ENCODE measurements around the gene IRAG1. TPM values are rescaled to one million over a fixed set of nuclear protein-coding genes. Genes with fewer than 3 reads are reported as not detected.

IRAG1 gene
- polyA plus RNA-seq (2013, experiment 1 of 4): 5.6 TPM
- polyA plus RNA-seq (2013, experiment 2 of 4): 7.1 TPM
- 5.7 TPM for polyA plus RNA-seq (2013, experiment 3 of 4)
- 5.8 TPM for polyA plus RNA-seq (2013, experiment 4 of 4)

- Histone ChIP-seq H3K27me3 (ENCODE audit: control insufficient read depth, insufficient read depth, low read length, poor library complexity, severe bottlenecking) (no peaks in the 10 kb centered on the region), H3K27ac (ENCODE audit: insufficient read depth, low read depth, low read length, poor library complexity, severe bottlenecking) (no peak within 1 kb of the TSS), H3K4me1 (ENCODE audit: control insufficient read depth, insufficient read depth, low read length) (peaks cover 6% of the 10 kb centered on the region), H3K9me3 (ENCODE audit: control insufficient read depth, low read length) (no peaks in the 10 kb centered on the region), H3K36me3 (ENCODE audit: control insufficient read depth, insufficient read depth, low read length) (no peaks in the 10 kb centered on the region), H3K4me3 (ENCODE audit: insufficient read depth, low read depth, low read length) (no peak within 1 kb of the TSS)
- WGBS, 2 experiments: 77 to 81% methylated on average over 18 of the region's 18 CpGs
Observed at GRCh38 chr11:10693509-10694081, at the start of gene IRAG1. Gene IRAG1, minus strand, starts transcription at chr11:10693755. Its CDS starts 153 bp downstream, at chr11:10693602.

DNA sequence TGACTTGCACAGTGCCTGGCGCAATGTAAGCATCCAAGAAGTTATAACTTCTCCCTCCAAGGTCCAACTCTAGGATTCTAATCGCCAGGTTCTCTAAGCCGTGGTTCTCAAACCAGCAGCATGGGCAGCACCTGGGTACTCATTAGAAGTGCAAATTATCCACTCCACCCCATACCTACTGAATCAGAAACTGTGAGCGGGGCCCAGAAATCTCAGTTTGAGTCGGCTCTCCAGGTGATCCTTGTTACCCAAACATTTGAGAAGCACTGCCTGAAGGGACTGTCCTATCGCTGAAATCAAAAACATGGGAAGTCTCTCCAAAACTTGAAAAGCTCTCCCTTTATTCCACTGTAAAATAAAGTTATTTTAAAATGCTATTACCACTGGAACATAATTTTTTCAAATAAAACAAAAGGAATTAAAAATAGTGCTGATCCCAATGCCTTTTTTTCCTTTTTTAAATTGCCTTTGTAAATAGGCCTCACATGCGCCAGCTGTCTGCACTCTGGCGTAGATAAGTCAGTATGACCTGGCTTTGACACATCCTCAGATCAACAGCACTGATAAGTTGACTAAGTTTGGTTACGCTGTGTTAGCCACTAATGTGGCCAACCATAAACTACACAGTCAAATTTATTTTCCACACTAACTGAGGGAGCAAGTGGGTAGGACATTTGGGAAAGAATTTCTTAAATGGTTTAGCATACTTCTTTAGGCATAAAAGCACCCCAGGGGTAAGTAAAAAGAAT, 49.1 kb upstream of the IRAG1 start:
- no peaks in the 10 kb centered on the region for H3K9me3 ChIP-seq (ENCODE audit: control insufficient read depth, low read length)
- WGBS, 2 experiments: 88 to 90% methylated on average over 9 of the region's 9 CpGs
- H3K27ac ChIP-seq (ENCODE audit: insufficient read depth, low read depth, low read length, poor library complexity, severe bottlenecking): no peak overlapping the region
- H3K27me3 ChIP-seq (ENCODE audit: control insufficient read depth, insufficient read depth, low read length, poor library complexity, severe bottlenecking): no peaks in the 10 kb centered on the region
- no peak overlapping the region for H3K4me3 ChIP-seq (ENCODE audit: insufficient read depth, low read depth, low read length)
- no peaks in the 10 kb centered on the region for H3K4me1 ChIP-seq (ENCODE audit: control insufficient read depth, insufficient read depth, low read length)
- H3K36me3 ChIP-seq (ENCODE audit: control insufficient read depth, insufficient read depth, low read length): no peaks in the 10 kb centered on the region

DNA sequence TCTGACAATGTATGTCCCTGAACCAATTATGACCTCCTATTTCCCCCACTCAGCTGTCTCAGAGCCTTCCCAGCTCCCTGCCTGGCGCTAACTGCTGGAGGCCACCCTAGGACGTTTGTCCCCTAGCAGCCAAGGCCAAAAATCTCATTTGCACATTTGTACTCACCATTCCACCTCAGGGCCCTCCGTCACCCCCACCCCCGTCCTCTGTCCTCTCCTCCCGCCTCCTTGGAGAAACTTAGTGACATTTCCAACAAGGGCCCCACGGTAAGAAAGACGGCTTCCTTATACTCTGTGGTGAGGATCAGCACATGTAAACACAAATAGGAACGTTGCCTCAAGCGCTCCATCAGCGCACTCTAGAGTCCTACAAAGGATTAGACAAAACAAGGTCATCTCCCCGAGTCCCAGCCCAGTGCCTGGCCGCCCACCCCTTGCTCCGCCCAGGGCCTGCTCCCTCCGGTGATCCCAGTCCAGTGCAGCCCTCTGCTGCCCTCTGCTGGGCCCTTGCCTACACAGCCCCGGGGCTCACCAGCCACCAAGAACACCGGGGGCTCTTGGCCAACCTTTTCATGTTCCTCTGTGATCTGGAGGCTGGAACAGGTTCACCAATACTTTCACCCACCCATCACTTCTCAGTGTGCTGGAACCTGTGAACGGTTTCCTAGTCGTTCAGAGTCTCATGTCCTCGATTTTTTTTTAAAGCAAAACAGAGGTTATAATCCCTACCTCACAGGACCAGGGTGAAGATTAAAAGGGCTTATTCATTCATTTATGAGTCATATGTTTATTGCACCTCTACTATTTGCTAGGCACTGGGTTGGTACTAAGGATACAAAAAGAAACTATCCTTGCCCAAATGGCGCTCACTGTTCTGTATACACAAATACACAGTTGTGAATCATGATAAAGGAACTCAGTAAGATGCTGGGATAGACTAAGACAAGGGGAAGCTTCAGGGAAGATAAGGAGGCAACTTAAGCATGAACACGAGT, 42.2 kb upstream of the IRAG1 start:
- no peaks in the 10 kb centered on the region for H3K4me1 ChIP-seq (ENCODE audit: control insufficient read depth, insufficient read depth, low read length)
- no peaks in the 10 kb centered on the region for H3K9me3 ChIP-seq (ENCODE audit: control insufficient read depth, low read length)
- no peak overlapping the region for H3K4me3 ChIP-seq (ENCODE audit: insufficient read depth, low read depth, low read length)
- no peaks in the 10 kb centered on the region for H3K36me3 ChIP-seq (ENCODE audit: control insufficient read depth, insufficient read depth, low read length)
- H3K27me3 ChIP-seq (ENCODE audit: control insufficient read depth, insufficient read depth, low read length, poor library complexity, severe bottlenecking): no peaks in the 10 kb centered on the region
- 10 to 12% methylated on average over 21 of the region's 21 CpGs for WGBS, 2 experiments
- no peak overlapping the region for H3K27ac ChIP-seq (ENCODE audit: insufficient read depth, low read depth, low read length, poor library complexity, severe bottlenecking)

- Histone ChIP-seq H3K27ac (ENCODE audit: insufficient read depth, low read depth, low read length, poor library complexity, severe bottlenecking) (no peak overlapping the region), H3K27me3 (ENCODE audit: control insufficient read depth, insufficient read depth, low read length, poor library complexity, severe bottlenecking) (no peaks in the 10 kb centered on the region), H3K9me3 (ENCODE audit: control insufficient read depth, low read length) (no peaks in the 10 kb centered on the region), H3K36me3 (ENCODE audit: control insufficient read depth, insufficient read depth, low read length) (no peaks in the 10 kb centered on the region), H3K4me3 (ENCODE audit: insufficient read depth, low read depth, low read length) (no peak overlapping the region), H3K4me1 (ENCODE audit: control insufficient read depth, insufficient read depth, low read length) (peaks cover 5% of the 10 kb centered on the region)
- WGBS, 2 experiments: 65 to 88% methylated on average over 2 to 3 of the region's 3 CpGs
Observed at GRCh38 chr11:10731064-10731680, 37.6 kb upstream of the IRAG1 start.

- WGBS, 2 experiments: 87 to 94% methylated on average over 3 of the region's 3 CpGs
- Histone ChIP-seq H3K36me3 (ENCODE audit: control insufficient read depth, insufficient read depth, low read length) (no peaks in the 10 kb centered on the region), H3K4me3 (ENCODE audit: insufficient read depth, low read depth, low read length) (no peak overlapping the region), H3K9me3 (ENCODE audit: control insufficient read depth, low read length) (no peaks in the 10 kb centered on the region), H3K27ac (ENCODE audit: insufficient read depth, low read depth, low read length, poor library complexity, severe bottlenecking) (no peak overlapping the region), H3K27me3 (ENCODE audit: control insufficient read depth, insufficient read depth, low read length, poor library complexity, severe bottlenecking) (no peaks in the 10 kb centered on the region), H3K4me1 (ENCODE audit: control insufficient read depth, insufficient read depth, low read length) (peaks cover 5% of the 10 kb centered on the region)
Observed at GRCh38 chr11:10730151-10730550, 36.6 kb upstream of the IRAG1 start.

GRCh38 chr11:10728789-10729472, 35.4 kb upstream of the IRAG1 start:
- Histone ChIP-seq H3K27ac (ENCODE audit: insufficient read depth, low read depth, low read length, poor library complexity, severe bottlenecking) (no peak overlapping the region), H3K4me1 (ENCODE audit: control insufficient read depth, insufficient read depth, low read length) (peaks cover 5% of the 10 kb centered on the region), H3K27me3 (ENCODE audit: control insufficient read depth, insufficient read depth, low read length, poor library complexity, severe bottlenecking) (no peaks in the 10 kb centered on the region), H3K36me3 (ENCODE audit: control insufficient read depth, insufficient read depth, low read length) (no peaks in the 10 kb centered on the region), H3K9me3 (ENCODE audit: control insufficient read depth, low read length) (no peaks in the 10 kb centered on the region), H3K4me3 (ENCODE audit: insufficient read depth, low read depth, low read length) (peak overlapping the region; percentile 57)
- WGBS, 2 experiments: 4% methylated on average over 17 to 20 of the region's 20 CpGs

DNA sequence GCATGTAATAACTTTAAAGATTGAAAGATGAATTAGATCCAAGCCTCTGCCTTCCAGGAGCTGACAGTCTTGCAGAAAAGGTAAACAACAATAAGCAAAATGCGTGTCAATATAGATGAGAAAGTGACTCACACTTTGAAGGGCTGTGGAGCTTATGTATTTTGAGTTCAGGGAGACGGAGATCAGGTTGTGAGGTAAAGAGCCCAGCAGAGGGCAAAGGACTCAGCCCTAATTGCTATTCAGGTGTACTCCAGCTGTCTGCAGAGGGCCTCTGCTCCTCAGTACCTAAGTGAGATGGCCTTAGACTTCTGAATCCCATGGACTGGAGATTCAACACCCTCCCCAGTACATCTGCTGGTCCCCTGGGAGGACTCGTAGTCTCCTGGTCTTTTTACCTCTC, 34.6 kb upstream of the IRAG1 start:
- no peaks in the 10 kb centered on the region for H3K9me3 ChIP-seq (ENCODE audit: control insufficient read depth, low read length)
- no peaks in the 10 kb centered on the region for H3K36me3 ChIP-seq (ENCODE audit: control insufficient read depth, insufficient read depth, low read length)
- H3K4me3 ChIP-seq (ENCODE audit: insufficient read depth, low read depth, low read length): no peak overlapping the region
- H3K27me3 ChIP-seq (ENCODE audit: control insufficient read depth, insufficient read depth, low read length, poor library complexity, severe bottlenecking): no peaks in the 10 kb centered on the region
- WGBS, 2 experiments: 84 to 91% methylated on average over 3 of the region's 3 CpGs
- H3K4me1 ChIP-seq (ENCODE audit: control insufficient read depth, insufficient read depth, low read length): peaks cover 5% of the 10 kb centered on the region
- H3K27ac ChIP-seq (ENCODE audit: insufficient read depth, low read depth, low read length, poor library complexity, severe bottlenecking): no peak overlapping the region

- Histone ChIP-seq H3K9me3 (ENCODE audit: control insufficient read depth, low read length) (no peaks in the 10 kb centered on the region), H3K4me3 (ENCODE audit: insufficient read depth, low read depth, low read length) (no peak overlapping the region), H3K27ac (ENCODE audit: insufficient read depth, low read depth, low read length, poor library complexity, severe bottlenecking) (no peak overlapping the region), H3K27me3 (ENCODE audit: control insufficient read depth, insufficient read depth, low read length, poor library complexity, severe bottlenecking) (no peaks in the 10 kb centered on the region), H3K4me1 (ENCODE audit: control insufficient read depth, insufficient read depth, low read length) (peaks cover 5% of the 10 kb centered on the region), H3K36me3 (ENCODE audit: control insufficient read depth, insufficient read depth, low read length) (no peaks in the 10 kb centered on the region)
- WGBS, 2 experiments: 90 to 92% methylated on average over 4 of the region's 4 CpGs
Observed at GRCh38 chr11:10727146-10727851, 33.7 kb upstream of the IRAG1 start.

- Histone ChIP-seq H3K27ac (ENCODE audit: insufficient read depth, low read depth, low read length, poor library complexity, severe bottlenecking) (no peak overlapping the region), H3K27me3 (ENCODE audit: control insufficient read depth, insufficient read depth, low read length, poor library complexity, severe bottlenecking) (no peaks in the 10 kb centered on the region), H3K4me1 (ENCODE audit: control insufficient read depth, insufficient read depth, low read length) (peaks cover 5% of the 10 kb centered on the region), H3K4me3 (ENCODE audit: insufficient read depth, low read depth, low read length) (no peak overlapping the region), H3K36me3 (ENCODE audit: control insufficient read depth, insufficient read depth, low read length) (no peaks in the 10 kb centered on the region), H3K9me3 (ENCODE audit: control insufficient read depth, low read length) (no peaks in the 10 kb centered on the region)
Observed at GRCh38 chr11:10725907-10726253, 32.3 kb upstream of the IRAG1 start.
